Measurements from ENCODE around the gene REXO1. TPM values are rescaled to one million over a fixed set of nuclear protein-coding genes. Genes with fewer than 3 reads are reported as not detected.

Gene REXO1
- total and polyA plus RNA-seq, 2 of the 13 experiments (the other 11 are each of a cell fraction or from before 2014, with no cell fraction given), result 5.0 to 11.2 TPM

GRCh38 chr19:1780272-1780958 is 67.9 kb downstream of the REXO1 start:
- H3K27me3 ChIP-seq (ENCODE audit: control insufficient read depth in 1 of 2, insufficient read depth in 2 of 2, low read length in 2 of 2), result peaks cover 20 to 81% of the 10 kb centered on the region in 2 experiments
- 20% methylated on average over 7 of the region's 14 CpGs for WGBS (ENCODE audit: low lambda C conversion rate)
- no peak overlapping the region for H3K4me3 ChIP-seq (replicated peaks in 1 of 3; ENCODE audit: insufficient read depth in 1 of 3, low read depth in 2 of 3, low read length in 3 of 3)
- POLR2A ChIA-PET, result interaction anchor here (0.6 kb wide), 2 partner anchors 122 to 435 kb away, joined by 3 to 4 read pairs; no protein-coding TSS in a partner anchor
- H3K4me1 ChIP-seq (ENCODE audit: insufficient read depth, low read length), result peaks cover 8% of the 10 kb centered on the region
- intact Hi-C loops (cut with micrococcal nuclease; ENCODE audit: unreplicated experiment), result no loop called here
- peak; percentile 33 for DNase-seq (ENCODE audit: low spot score)
- no peak overlapping the region for H3K4me2 ChIP-seq (ENCODE audit: low read depth, low read length)
- H3K79me2 ChIP-seq (ENCODE audit: insufficient read depth, low read length), result no peaks in the 10 kb centered on the region
- H4K20me1 ChIP-seq (ENCODE audit: insufficient read depth, low read length), result no peaks in the 10 kb centered on the region
- no peaks in the 10 kb centered on the region for H3K36me3 ChIP-seq (replicated peaks in 1 of 2; ENCODE audit: control insufficient read depth in 1 of 2, insufficient read depth in 2 of 2, low read length in 2 of 2)
- H3K27ac ChIP-seq (ENCODE audit: extremely low read length, insufficient read depth, low read length), result no peak overlapping the region
- peaks cover 5% of the 10 kb centered on the region; the same call in 1 of the 2 replicates for H3K9me3 ChIP-seq (ENCODE audit: low read length)
- in situ Hi-C loops (cut with HindIII; ENCODE audit: extremely low pct_ligation_motif_present, low pct_unique_long_range_greater_than_20kb), result no loop called here
- H2AFZ ChIP-seq (ENCODE audit: low read length), result no peak overlapping the region
- no peak for FAIRE-seq
- no TSS peak for BruUV-seq (replicated peaks)
- peak; percentile 60 for ATAC-seq
- no peak overlapping the region for H3K9ac ChIP-seq (ENCODE audit: insufficient read depth, low read depth, low read length)
- TF ChIP-seq PAX8 (CRISPR knock-in tag; IDR thresholded peaks at IDR 0.05; ENCODE audit: borderline replicate concordance) (no peak), CTCF (CRISPR knock-in tag; IDR thresholded peaks at IDR 0.05) (0 out of 2 replicates have a peak, but pooled peaks have one; percentile 9)
- CTCF ChIA-PET (ENCODE audit: low intra/inter-chr PET ratio, low total read pairs), result interaction anchor here (1.2 kb wide), 1 partner anchor 46 kb away, joined by 3 read pairs; no protein-coding TSS in a partner anchor

DNA sequence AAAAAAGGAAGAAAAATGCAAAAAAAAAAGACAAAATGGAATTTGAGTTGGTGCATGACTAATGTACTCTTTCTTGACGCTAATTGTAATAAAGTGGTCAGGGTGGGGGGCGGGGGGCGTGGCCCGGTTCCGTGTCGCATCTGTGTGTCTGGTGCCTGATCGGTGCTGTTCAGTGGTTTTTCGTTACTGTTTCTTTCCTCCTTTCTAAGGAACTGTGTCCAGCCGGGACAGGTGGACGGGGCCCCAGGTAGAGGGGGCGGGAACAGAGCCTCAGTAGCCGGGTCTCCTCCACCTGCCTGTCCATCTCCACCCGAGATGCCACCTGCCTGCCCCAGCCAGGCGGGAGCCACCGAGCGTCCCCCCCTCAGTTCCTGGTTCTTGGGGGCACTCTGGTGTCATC is 68.7 kb downstream of the REXO1 start:
- no peaks in the 10 kb centered on the region for H3K79me2 ChIP-seq (ENCODE audit: insufficient read depth, low read length)
- H3K27ac ChIP-seq (ENCODE audit: extremely low read length, insufficient read depth, low read length), result no peak overlapping the region
- ChIA-PET CTCF (ENCODE audit: low intra/inter-chr PET ratio, low total read pairs) (no interaction called here), POLR2A (no interaction called here)
- no peak for FAIRE-seq
- H3K9me3 ChIP-seq (ENCODE audit: low read length), result peaks cover 5% of the 10 kb centered on the region; the same call in 1 of the 2 replicates
- intact Hi-C loops (cut with micrococcal nuclease; ENCODE audit: unreplicated experiment) (no loop called here), in situ Hi-C loops (cut with HindIII; ENCODE audit: extremely low pct_ligation_motif_present, low pct_unique_long_range_greater_than_20kb) (loop anchor here (5.0 kb wide), 1 partner anchor 43 kb away; no protein-coding TSS in a partner anchor)
- no peaks in the 10 kb centered on the region for H3K36me3 ChIP-seq (replicated peaks in 1 of 2; ENCODE audit: control insufficient read depth in 1 of 2, insufficient read depth in 2 of 2, low read length in 2 of 2)
- no peaks in the 10 kb centered on the region for H4K20me1 ChIP-seq (ENCODE audit: insufficient read depth, low read length)
- no peak overlapping the region for H3K4me2 ChIP-seq (ENCODE audit: low read depth, low read length)
- peaks cover 8% of the 10 kb centered on the region for H3K4me1 ChIP-seq (ENCODE audit: insufficient read depth, low read length)
- H2AFZ ChIP-seq (ENCODE audit: low read length), result no peak overlapping the region
- no peak for DNase-seq (ENCODE audit: low spot score)
- H3K27me3 ChIP-seq (ENCODE audit: control insufficient read depth in 1 of 2, insufficient read depth in 2 of 2, low read length in 2 of 2), result peaks cover 17 to 78% of the 10 kb centered on the region in 2 experiments
- H3K4me3 ChIP-seq (replicated peaks in 1 of 3; ENCODE audit: insufficient read depth in 1 of 3, low read depth in 2 of 3, low read length in 3 of 3), result no peak overlapping the region
- ATAC-seq, result no peak
- H3K9ac ChIP-seq (ENCODE audit: insufficient read depth, low read depth, low read length), result no peak overlapping the region
- no TSS peak for BruUV-seq (replicated peaks)
- 6% methylated on average over 12 of the region's 16 CpGs for WGBS (ENCODE audit: low lambda C conversion rate)
- no peak for TF ChIP-seq ZNF17 (CRISPR knock-in tag; IDR thresholded peaks at IDR 0.05)
- TF ChIP-seq, protein P1, sequence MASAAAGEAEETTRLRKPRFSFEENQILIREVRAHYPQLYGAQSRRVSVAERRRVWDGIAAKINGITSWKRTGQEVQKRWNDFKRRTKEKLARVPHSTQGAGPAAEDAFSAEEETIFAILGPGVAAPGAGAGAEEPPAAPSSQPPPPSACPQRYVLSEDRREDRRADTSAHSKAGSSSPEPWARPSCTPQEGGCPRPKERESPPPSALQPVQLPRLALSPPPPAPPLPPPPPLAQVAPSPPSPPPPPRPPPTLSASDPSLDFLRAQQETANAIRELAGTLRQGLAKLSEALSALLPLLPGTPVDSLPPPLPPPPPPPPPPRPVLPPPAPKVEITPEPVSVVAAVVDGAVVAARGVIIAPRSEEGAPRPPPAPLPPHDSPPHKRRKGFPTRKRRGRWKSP (CRISPR knock-in tag; IDR thresholded peaks at IDR 0.05), result no peak
- no peak for TF ChIP-seq ZFP82 (CRISPR knock-in tag; IDR thresholded peaks at IDR 0.05; ENCODE audit: borderline replicate concordance)
- no peak for TF ChIP-seq CREB1 (IDR thresholded peaks at IDR 0.05)
- TF ChIP-seq CREB1 (CRISPR knock-in tag; IDR thresholded peaks at IDR 0.05), result no peak
- TF ChIP-seq, protein P2, sequence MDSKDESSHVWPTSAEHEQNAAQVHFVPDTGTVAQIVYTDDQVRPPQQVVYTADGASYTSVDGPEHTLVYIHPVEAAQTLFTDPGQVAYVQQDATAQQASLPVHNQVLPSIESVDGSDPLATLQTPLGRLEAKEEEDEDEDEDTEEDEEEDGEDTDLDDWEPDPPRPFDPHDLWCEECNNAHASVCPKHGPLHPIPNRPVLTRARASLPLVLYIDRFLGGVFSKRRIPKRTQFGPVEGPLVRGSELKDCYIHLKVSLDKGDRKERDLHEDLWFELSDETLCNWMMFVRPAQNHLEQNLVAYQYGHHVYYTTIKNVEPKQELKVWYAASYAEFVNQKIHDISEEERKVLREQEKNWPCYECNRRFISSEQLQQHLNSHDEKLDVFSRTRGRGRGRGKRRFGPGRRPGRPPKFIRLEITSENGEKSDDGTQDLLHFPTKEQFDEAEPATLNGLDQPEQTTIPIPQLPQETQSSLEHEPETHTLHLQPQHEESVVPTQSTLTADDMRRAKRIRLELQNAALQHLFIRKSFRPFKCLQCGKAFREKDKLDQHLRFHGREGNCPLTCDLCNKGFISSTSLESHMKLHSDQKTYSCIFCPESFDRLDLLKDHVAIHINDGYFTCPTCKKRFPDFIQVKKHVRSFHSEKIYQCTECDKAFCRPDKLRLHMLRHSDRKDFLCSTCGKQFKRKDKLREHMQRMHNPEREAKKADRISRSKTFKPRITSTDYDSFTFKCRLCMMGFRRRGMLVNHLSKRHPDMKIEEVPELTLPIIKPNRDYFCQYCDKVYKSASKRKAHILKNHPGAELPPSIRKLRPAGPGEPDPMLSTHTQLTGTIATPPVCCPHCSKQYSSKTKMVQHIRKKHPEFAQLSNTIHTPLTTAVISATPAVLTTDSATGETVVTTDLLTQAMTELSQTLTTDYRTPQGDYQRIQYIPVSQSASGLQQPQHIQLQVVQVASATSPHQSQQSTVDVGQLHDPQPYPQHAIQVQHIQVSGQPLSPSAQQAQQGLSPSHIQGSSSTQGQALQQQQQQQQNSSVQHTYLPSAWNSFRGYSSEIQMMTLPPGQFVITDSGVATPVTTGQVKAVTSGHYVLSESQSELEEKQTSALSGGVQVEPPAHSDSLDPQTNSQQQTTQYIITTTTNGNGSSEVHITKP (CRISPR knock-in tag; IDR thresholded peaks at IDR 0.05; ENCODE audit: low read depth), result no peak
- no peak for TF ChIP-seq TAF15 (IDR thresholded peaks at IDR 0.05; ENCODE audit: low read depth, low read length, poor library complexity, severe bottlenecking)

Data from HepG2 (cell line).